Activated CD8-positive, alpha-beta memory T cell treated with anti-CD3 and anti-CD28 coated beads for 24 hours (primary cell): ENCODE data around the gene CLEC4E.
A peak's percentile ranks its signal among the peaks of the same experiment; 100 is the strongest.
"Not testable (repeated sequence)": the region's sequence is repeated elsewhere in the genome, so short reads cannot be mapped to it uniquely, and the experiment has no call there.

Experiments
- DNase-seq: peaks from one replicate; pipeline ENCODE4 v3.0.0-alpha.2; 2020

Gene CLEC4E

GRCh38 chr12:8540831-8541230 is at the start of gene CLEC4E:
Gene CLEC4E (minus strand): TSS chr12:8540905. CDS start chr12:8540797, 108 bp downstream.
- not testable (repeated sequence) for DNase-seq

GRCh38 chr12:8589679-8590078 is 49.0 kb upstream of the CLEC4E start:
- DNase-seq: no peak

- not testable (repeated sequence) for DNase-seq
Measured at GRCh38 chr12:8584478-8584877, 43.8 kb upstream of the CLEC4E start.

- no peak for DNase-seq
Measured at GRCh38 chr12:8584004-8584403, 43.3 kb upstream of the CLEC4E start.

DNA sequence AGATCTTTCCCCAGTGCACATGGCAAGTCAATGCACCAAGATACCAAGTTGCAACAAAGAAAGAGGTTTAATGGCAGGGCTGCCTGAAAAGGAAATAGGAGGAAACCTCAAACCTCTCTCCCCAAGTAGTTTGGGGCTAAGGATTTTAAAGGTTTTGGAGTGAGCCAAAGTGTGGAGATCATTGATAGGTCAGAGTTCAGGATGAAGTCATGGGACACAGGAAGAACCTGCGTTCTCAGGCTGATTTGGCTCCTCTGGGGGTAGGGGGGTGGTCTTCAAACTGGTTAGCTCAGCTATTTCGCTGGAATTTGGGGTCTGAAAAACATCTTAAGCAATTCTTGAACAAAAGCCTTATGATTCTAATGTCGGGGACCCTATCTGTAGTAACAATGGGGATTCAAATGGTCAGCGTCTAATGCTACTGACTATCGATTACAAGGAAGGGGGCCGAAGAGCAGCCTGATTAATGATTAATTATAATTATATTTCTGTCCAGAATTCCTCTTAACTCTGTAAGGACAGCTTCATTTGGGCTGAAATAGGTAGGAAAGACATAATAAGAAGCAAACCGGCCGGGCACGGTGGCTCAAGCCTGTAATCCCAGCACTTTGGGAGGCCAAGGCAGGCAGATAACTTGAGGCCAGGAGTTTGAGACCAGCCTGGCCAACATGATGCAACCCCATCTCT is 40.5 kb upstream of the CLEC4E start:
- no peak for DNase-seq

GRCh38 chr12:8577879-8578278 is 37.2 kb upstream of the CLEC4E start:
- DNase-seq: no peak

DNA sequence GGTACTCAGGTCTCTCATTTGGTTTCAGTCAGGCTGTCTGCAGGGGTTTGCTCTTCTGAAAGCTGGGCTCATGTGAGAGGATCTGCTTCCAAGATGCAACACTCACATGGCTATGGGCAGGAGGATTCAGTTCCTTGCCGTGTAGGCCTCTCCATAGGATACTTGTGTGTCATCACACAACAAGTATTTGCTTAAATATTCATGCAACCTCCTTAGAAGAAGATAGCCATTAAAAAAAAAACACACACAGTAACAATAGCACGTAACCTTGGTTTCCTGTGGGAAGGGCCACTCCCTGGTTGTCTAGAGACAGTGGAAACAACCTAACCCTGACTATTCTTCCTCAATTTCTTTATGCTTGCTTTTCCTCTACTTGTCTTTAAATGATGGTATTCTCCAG is 31.8 kb upstream of the CLEC4E start:
- no peak for DNase-seq

GRCh38 chr12:8566525-8566924 is 25.8 kb upstream of the CLEC4E start:
- DNase-seq: no peak

- DNase-seq: not testable (repeated sequence)
Measured at GRCh38 chr12:8566052-8566451, 25.3 kb upstream of the CLEC4E start.

DNA sequence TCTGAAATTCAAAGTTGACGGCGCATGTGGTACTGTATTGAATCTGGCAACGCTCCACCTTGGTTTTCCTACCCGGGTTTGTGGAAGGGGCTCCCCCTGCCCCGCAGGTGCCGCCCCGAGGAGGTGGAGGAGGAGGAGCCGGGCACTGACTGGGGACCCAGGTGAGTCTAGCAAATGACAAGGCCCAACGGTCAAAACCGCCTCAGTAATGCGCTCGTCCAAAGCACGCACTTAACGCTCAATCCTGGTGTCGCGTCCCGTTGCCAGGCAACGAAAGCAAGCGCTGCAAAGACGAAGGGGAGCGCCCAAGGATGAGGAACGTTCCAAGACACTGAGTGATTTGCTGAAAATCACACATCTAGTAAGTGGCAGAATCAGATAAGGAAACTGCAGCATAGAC is 24.0 kb upstream of the CLEC4E start:
- no peak for DNase-seq

DNA sequence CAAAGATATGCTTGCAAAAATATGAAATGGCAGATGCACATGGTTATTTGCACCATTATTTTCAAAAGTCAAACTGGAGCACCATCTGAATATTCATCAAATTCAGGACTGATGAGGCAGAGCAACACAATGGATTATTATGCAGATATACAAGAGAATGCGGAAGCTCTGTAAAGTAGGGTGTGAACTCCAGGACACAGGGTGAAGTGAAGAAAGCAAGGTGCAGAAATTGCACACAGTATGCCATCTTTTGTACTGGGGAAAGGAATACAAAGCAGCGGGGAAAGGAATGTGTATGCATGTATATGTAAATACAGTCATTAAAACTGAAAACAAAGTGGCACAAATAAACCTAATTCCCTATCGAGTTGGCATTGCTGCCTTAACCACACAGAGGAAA is 22.7 kb upstream of the CLEC4E start:
- DNase-seq: no peak

GRCh38 chr12:8562310-8562709 is 21.6 kb upstream of the CLEC4E start:
- DNase-seq: no peak

- DNase-seq: no peak
Measured at GRCh38 chr12:8561011-8561410, 20.3 kb upstream of the CLEC4E start.

DNA sequence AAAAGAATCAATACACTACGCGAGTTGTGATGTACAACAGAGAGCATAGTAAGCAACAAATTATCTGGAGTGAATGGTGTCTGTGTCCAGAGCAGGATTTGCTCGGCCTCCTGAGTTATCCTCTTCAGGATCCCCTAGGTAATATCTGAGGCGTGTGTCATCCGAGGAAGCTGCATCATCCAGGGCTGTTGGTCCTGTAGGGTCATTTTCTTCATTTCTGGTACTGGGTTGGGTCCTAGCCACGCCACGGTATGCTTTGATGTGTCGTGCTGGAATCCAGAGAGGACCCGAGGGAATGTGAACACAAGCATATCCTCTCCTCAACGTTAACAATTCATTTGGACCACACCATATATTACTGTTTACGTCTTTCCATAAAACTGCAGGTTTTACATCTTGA is 19.0 kb upstream of the CLEC4E start:
- DNase-seq: no peak

- DNase-seq: no peak
Measured at GRCh38 chr12:8556531-8557097, 15.9 kb upstream of the CLEC4E start.

- DNase-seq: no peak
Measured at GRCh38 chr12:8554451-8555195, 13.9 kb upstream of the CLEC4E start.

DNA sequence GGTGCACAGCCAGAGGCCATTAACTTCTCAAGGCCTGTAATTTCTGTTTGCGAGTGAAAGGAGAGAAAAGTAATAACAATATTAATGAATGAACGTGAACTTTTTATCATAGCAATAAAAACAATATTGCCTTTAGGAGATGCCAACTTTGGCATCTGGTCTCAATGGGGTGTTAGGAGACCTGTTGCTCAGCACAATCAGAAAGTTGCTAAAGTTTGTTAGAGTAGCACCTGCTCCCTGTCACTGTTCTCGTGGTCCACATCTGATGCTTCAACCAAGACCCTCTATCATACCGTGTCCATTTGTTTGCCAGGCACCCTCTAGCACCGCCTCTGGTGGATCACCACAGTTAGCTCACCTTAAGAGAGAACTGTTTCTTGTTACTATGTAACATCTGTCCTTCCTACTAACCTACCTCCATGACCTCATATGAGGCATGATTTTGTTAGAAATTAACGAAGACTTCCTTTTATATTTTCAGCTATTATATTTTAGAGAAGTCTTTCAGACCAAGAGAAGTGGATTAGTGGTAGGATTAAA is 12.5 kb upstream of the CLEC4E start:
- no peak for DNase-seq

DNA sequence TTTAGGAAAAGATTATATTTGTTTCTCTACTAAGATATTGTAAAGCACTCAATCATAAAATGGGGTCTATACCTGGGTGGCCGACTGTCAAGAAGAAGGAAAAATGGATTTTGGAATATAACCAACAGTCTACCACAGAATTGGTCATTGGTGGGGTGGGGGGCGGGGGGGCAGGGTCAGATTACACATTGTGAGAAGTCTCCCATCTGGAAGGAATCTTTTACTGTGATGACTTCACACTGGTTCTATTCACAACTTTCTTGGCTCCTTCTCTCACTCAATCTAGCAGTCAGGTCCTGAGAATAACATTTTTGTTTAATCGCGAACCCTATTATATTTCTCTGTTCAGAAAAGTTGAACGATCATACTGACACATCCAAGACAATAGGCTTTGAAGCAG is 8.7 kb upstream of the CLEC4E start:
- DNase-seq: no peak

GRCh38 chr12:8548192-8548591 is 7.5 kb upstream of the CLEC4E start:
- no peak for DNase-seq

- DNase-seq: no peak
Measured at GRCh38 chr12:8547645-8548044, 6.9 kb upstream of the CLEC4E start.

GRCh38 chr12:8546591-8546990 is 5.9 kb upstream of the CLEC4E start:
- DNase-seq: no peak

GRCh38 chr12:8544295-8544694 is 3.6 kb upstream of the CLEC4E start:
- peak; percentile 82 for DNase-seq

- no peak for DNase-seq
Measured at GRCh38 chr12:8541562-8541961, 857 bp upstream of the CLEC4E start.

DNA sequence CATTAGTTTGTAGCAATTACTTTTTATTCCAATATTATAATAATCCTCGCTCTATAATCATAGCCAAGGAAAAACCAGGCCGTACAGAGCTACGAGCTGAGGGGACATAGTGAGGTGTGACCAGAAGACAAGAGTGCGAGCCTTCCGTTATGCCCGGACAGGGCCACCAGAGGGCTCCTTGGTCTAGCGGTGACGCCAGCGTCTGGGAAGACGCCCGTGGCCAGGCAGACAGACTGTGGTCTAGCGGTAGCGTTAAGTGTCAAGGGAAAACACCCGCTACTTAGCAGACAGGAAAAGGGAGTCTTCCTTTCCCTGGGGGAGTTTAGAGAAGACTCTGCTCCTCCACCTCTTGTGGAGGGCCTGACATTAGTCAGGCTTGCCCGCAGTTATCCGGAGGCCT is 2.9 kb downstream of the CLEC4E start:
- DNase-seq: not testable (repeated sequence)
